H9 (cell line): Measurements from ENCODE around the gene JAKMIP1. TPM values are rescaled to one million over a fixed set of nuclear protein-coding genes. Genes with fewer than 3 reads are reported as not detected.

Source experiments
- DNase-seq: peaks from one replicate; pipeline ENCODE4 v3.0.0-alpha.2; 2017
- H2AFZ ChIP-seq: one replicate; pipeline ENCODE4 v1.6.1; 2013; ENCODE audit warnings: mild to moderate bottlenecking, low read length, control low read depth, moderate library complexity
- H2AK5ac ChIP-seq: 2 replicates; pipeline ENCODE4 v1.6.1; 2013; ENCODE audit warnings: low read length, control low read depth, mixed read lengths; ENCODE audit not compliant: insufficient read length
- H2BK120ac ChIP-seq: one replicate; pipeline ENCODE4 v1.6.1; 2013; ENCODE audit warnings: low read depth, mild to moderate bottlenecking, low read length, control low read depth, inconsistent platforms; ENCODE audit not compliant: poor library complexity, severe bottlenecking
- H2BK12ac ChIP-seq: 2 replicates; pipeline ENCODE4 v1.6.1; 2013; ENCODE audit warnings: low read length, control low read depth, mixed read lengths, low read depth; ENCODE audit not compliant: insufficient read length
- H2BK15ac ChIP-seq: 2 replicates; pipeline ENCODE4 v1.6.1; 2013; ENCODE audit warnings: low read depth, low read length, control low read depth
- H2BK20ac ChIP-seq: one replicate; pipeline ENCODE4 v1.6.1; 2013; ENCODE audit warnings: low read depth, mild to moderate bottlenecking, low read length, control low read depth, inconsistent platforms; ENCODE audit not compliant: poor library complexity, severe bottlenecking
- H2BK5ac ChIP-seq: 2 replicates; pipeline ENCODE4 v1.6.1; 2013; ENCODE audit warnings: low read length, control low read depth, mixed read lengths; ENCODE audit not compliant: insufficient read length
- H3K14ac ChIP-seq: 2 replicates; pipeline ENCODE4 v1.6.1; 2013; ENCODE audit warnings: low read length, control low read depth; ENCODE audit not compliant: insufficient read depth
- H3K18ac ChIP-seq: 2 replicates; pipeline ENCODE4 v1.6.1; 2013; ENCODE audit warnings: low read depth, mild to moderate bottlenecking, mixed read lengths, low read length, control low read depth; ENCODE audit not compliant: insufficient read length
- H3K23ac ChIP-seq: 2 replicates; pipeline ENCODE4 v1.6.1; 2013; ENCODE audit warnings: low read length, control low read depth, mixed read lengths, low read depth; ENCODE audit not compliant: insufficient read length
- H3K23me2 ChIP-seq: 2 replicates; pipeline ENCODE4 v1.6.1; 2013; ENCODE audit warnings: low read depth, mild to moderate bottlenecking, mixed read lengths, low read length, control low read depth; ENCODE audit not compliant: insufficient read length, poor library complexity, severe bottlenecking
- H3K27ac ChIP-seq: 2 replicates; pipeline ENCODE4 v1.5.1; 2013; ENCODE audit warnings: low read length, control low read depth, mixed read lengths, low read depth; ENCODE audit not compliant: insufficient read length
- H3K27me3 ChIP-seq: 2 replicates; pipeline ENCODE4 v1.6.1; 2013; ENCODE audit warnings: low read length, control low read depth, inconsistent platforms; ENCODE audit not compliant: insufficient read depth
- H3K4ac ChIP-seq: 2 replicates; pipeline ENCODE4 v1.6.1; 2013; ENCODE audit warnings: low read depth, mild to moderate bottlenecking, control low read depth, inconsistent platforms, low read length, moderate library complexity
- H3K4me1 ChIP-seq: 2 replicates; pipeline ENCODE4 v1.6.1; 2013; ENCODE audit warnings: low read length, control low read depth, inconsistent platforms; ENCODE audit not compliant: insufficient read depth
- H3K4me2 ChIP-seq: 2 replicates; pipeline ENCODE4 v1.6.1; 2013; ENCODE audit warnings: low read length, control low read depth, mixed read lengths; ENCODE audit not compliant: insufficient read length, insufficient read depth
- H3K56ac ChIP-seq: 2 replicates; pipeline ENCODE4 v1.6.1; 2013; ENCODE audit warnings: low read depth, mild to moderate bottlenecking, mixed read lengths, low read length, control low read depth; ENCODE audit not compliant: insufficient read length
- H3K79me1 ChIP-seq: 2 replicates; pipeline ENCODE4 v1.6.1; 2013; ENCODE audit warnings: low read depth, mild to moderate bottlenecking, moderate library complexity, low read length, control low read depth, inconsistent platforms; ENCODE audit not compliant: insufficient read depth, poor library complexity, severe bottlenecking
- H3K79me2 ChIP-seq: 2 replicates; pipeline ENCODE4 v1.6.1; 2013; ENCODE audit warnings: low read length, control low read depth, inconsistent platforms; ENCODE audit not compliant: insufficient read depth
- H3K9ac ChIP-seq: 2 replicates; pipeline ENCODE4 v1.6.1; 2013; ENCODE audit warnings: low read length, control low read depth, mixed read lengths; ENCODE audit not compliant: insufficient read length; ENCODE audit errors: extremely low read depth
- H3K9me3 ChIP-seq: one replicate; pipeline ENCODE4 v1.6.1; 2013; ENCODE audit warnings: low read depth, low read length, inconsistent platforms; ENCODE audit not compliant: control insufficient read depth
- H3T11ph ChIP-seq: one replicate; pipeline ENCODE4 v1.6.1; 2013; ENCODE audit warnings: mild to moderate bottlenecking, low read length, control low read depth, inconsistent platforms
- H4K20me1 ChIP-seq: one replicate; pipeline ENCODE4 v1.6.1; 2013; ENCODE audit not compliant: control insufficient read depth, insufficient read length, insufficient read depth
- H4K5ac ChIP-seq: 2 replicates; pipeline ENCODE4 v1.6.1; 2013; ENCODE audit warnings: low read depth, mild to moderate bottlenecking, mixed read lengths, low read length, control low read depth; ENCODE audit not compliant: insufficient read length
- H4K8ac ChIP-seq: replicated peaks from 2 replicates; pipeline ENCODE4 v1.6.1; 2013; ENCODE audit warnings: low read length, control low read depth, mixed read lengths, low read depth; ENCODE audit not compliant: insufficient read length
- H4K91ac ChIP-seq: 2 replicates; pipeline ENCODE4 v1.6.1; 2013; ENCODE audit warnings: low read depth, mild to moderate bottlenecking, moderate library complexity, mixed read lengths, low read length, control low read depth; ENCODE audit not compliant: insufficient read length
- H3K27ac Mint-ChIP-seq, 3 experiments: 2 replicates in 2 of 3; 3 replicates in 1 of 3; pipeline ENCODE4 v1.8.0; 2020 to 2021; ENCODE audit warnings: mixed read lengths in 3 of 3, mild to moderate bottlenecking in 1 of 3, moderate library complexity in 1 of 3
- H3K27me3 Mint-ChIP-seq: 2 replicates; pipeline ENCODE4 v1.8.0; 2021; ENCODE audit warnings: low read depth, mild to moderate bottlenecking, moderate library complexity, mixed read lengths
- H3K36me3 Mint-ChIP-seq, 3 experiments: 2 replicates in 2 of 3; 3 replicates in 1 of 3; pipeline ENCODE4 v1.8.0; 2020 to 2021; ENCODE audit warnings: low read depth in 3 of 3, mixed read lengths in 3 of 3; ENCODE audit not compliant: insufficient read depth in 1 of 3
- H3K4me1 Mint-ChIP-seq, 2 experiments: 2 replicates each; pipeline ENCODE4 v1.8.0; 2020; ENCODE audit warnings: mixed read lengths in 2 of 2
- H3K4me3 Mint-ChIP-seq, 2 experiments: 2 replicates in 1 of 2; 3 replicates in 1 of 2; pipeline ENCODE4 v1.8.0; 2020 to 2021; ENCODE audit warnings: mild to moderate bottlenecking in 2 of 2, mixed read lengths in 2 of 2, moderate library complexity in 1 of 2
- H3K9me3 Mint-ChIP-seq, 2 experiments: 2 replicates in 1 of 2; 3 replicates in 1 of 2; pipeline ENCODE4 v1.8.0; 2020; ENCODE audit warnings: mild to moderate bottlenecking in 2 of 2, mixed read lengths in 2 of 2, moderate library complexity in 1 of 2
- WGBS: extraction: QIAGEN DNeasy Blood & Tissue Kit; methylation state at CpG from one replicate; pipeline ENCODE4 v1.1.7; 2013; ENCODE audit warnings: missing lambda C conversion rate, low lambda C conversion rate, mixed read lengths; ENCODE audit not compliant: insufficient read length; ENCODE audit errors: extremely low coverage; 5-methylcytosine and 5-hydroxymethylcytosine counted together
- total RNA-seq: library from RNA; stranded (reverse); gene quantifications from 2 replicates; pipeline ENCODE4 v1.2.1, GENCODE V29; 2021
- TF ChIP-seq, protein P1 (sequence below): fragments of 200-600 bp; sonication (generic); conservative IDR thresholded peaks from 3 replicates; pipeline ENCODE4 v1.8.0; 2021; ENCODE audit warnings: antibody characterized with exemption, mild to moderate bottlenecking

The JAKMIP1 gene
- total RNA-seq, 1 experiment from 2014 or later: 1.5 TPM

DNA sequence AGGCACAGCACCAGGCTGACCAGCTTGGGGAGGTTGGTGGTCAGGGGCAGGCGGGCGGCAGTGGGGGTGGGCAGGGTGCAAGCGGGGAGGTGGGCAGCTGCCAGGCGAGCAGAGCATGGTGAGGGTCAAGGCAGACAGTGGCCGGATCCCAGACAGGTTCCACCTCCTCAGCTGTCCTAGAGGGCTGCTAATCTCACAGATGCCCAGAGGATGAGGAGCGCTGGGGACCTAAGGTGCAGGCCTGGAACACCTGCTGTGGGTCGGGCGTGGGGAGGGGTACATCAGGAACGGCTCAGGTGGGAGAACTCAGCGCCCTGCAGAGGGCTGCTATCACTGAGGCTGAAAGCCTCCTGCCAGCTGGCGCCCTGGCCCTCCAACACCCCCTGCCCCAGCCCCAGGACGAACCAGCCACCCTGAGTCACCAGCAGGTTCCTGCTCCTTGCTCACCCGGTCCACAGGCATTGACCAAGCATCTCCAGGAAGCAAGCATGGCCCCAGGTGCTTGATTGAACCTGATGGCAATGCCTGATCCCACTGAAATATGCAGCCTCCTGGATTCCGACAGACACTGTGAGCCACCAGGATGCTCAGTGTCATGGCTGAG is 153.7 kb downstream of the JAKMIP1 start:
- H3K9me3 Mint-ChIP-seq: no peaks in the 10 kb centered on the region
- TF ChIP-seq, protein P1, sequence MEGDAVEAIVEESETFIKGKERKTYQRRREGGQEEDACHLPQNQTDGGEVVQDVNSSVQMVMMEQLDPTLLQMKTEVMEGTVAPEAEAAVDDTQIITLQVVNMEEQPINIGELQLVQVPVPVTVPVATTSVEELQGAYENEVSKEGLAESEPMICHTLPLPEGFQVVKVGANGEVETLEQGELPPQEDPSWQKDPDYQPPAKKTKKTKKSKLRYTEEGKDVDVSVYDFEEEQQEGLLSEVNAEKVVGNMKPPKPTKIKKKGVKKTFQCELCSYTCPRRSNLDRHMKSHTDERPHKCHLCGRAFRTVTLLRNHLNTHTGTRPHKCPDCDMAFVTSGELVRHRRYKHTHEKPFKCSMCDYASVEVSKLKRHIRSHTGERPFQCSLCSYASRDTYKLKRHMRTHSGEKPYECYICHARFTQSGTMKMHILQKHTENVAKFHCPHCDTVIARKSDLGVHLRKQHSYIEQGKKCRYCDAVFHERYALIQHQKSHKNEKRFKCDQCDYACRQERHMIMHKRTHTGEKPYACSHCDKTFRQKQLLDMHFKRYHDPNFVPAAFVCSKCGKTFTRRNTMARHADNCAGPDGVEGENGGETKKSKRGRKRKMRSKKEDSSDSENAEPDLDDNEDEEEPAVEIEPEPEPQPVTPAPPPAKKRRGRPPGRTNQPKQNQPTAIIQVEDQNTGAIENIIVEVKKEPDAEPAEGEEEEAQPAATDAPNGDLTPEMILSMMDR: no peak
- H3K36me3 Mint-ChIP-seq: no peaks in the 10 kb centered on the region
- H2BK120ac ChIP-seq: no peak overlapping the region
- H3K27ac ChIP-seq: no peak overlapping the region
- no peak overlapping the region for H3K4ac ChIP-seq
- H2BK12ac ChIP-seq: no peak overlapping the region
- no peak overlapping the region for H3K4me2 ChIP-seq
- peaks cover 4 to 8% of the 10 kb centered on the region in 2 experiments; a peak in 3 of 4 replicates for H3K4me1 Mint-ChIP-seq
- no peak overlapping the region for H2BK15ac ChIP-seq
- WGBS: no CpG with 5 or more reads among the region's 14 CpGs
- H3K79me1 ChIP-seq: no peaks in the 10 kb centered on the region
- DNase-seq: no peak
- H4K91ac ChIP-seq: no peak overlapping the region
- H3K4me3 Mint-ChIP-seq: no peak overlapping the region
- H4K8ac ChIP-seq: no peak overlapping the region
- H4K5ac ChIP-seq: no peak overlapping the region
- H3K14ac ChIP-seq: no peak overlapping the region
- H3K27me3 Mint-ChIP-seq: peaks cover 5% of the 10 kb centered on the region; the same call in 1 of the 2 replicates
- H2AFZ ChIP-seq: no peak overlapping the region
- no peak overlapping the region for H2BK5ac ChIP-seq
- H3K79me2 ChIP-seq: no peaks in the 10 kb centered on the region
- no peaks in the 10 kb centered on the region for H3K4me1 ChIP-seq
- H3K9ac ChIP-seq: no peak overlapping the region
- no peak overlapping the region for H3K27ac Mint-ChIP-seq
- H4K20me1 ChIP-seq: no peaks in the 10 kb centered on the region
- no peaks in the 10 kb centered on the region for H3K23me2 ChIP-seq
- H3K18ac ChIP-seq: no peak overlapping the region
- H3K27me3 ChIP-seq: no peaks in the 10 kb centered on the region
- H3K23ac ChIP-seq: no peak overlapping the region
- H3K56ac ChIP-seq: no peak overlapping the region
- no peak overlapping the region for H2AK5ac ChIP-seq
- no peak overlapping the region for H2BK20ac ChIP-seq
- no peaks in the 10 kb centered on the region for H3K9me3 ChIP-seq
- no peak overlapping the region for H3T11ph ChIP-seq
